HG02973 (cell line): ENCODE measurements around the gene BUB3.

ENCODE experiments used
- ATAC-seq: cut with Tn5 transposase; IDR thresholded peaks from one replicate; pipeline ENCODE4 v1.9.1; 2021; ENCODE audit warnings: moderate library complexity; ENCODE audit not compliant: unreplicated experiment

Gene BUB3

GRCh38 chr10:123140983-123141390 is 13.2 kb upstream of the BUB3 start:
- no peak for ATAC-seq

GRCh38 chr10:123141791-123142700 is 12.2 kb upstream of the BUB3 start:
- ATAC-seq = no peak

- ATAC-seq = no peak
These were observed 11.5 kb upstream of the BUB3 start for GRCh38 chr10:123142701-123143161.

- no peak for ATAC-seq
These were observed 10.9 kb upstream of the BUB3 start for GRCh38 chr10:123143162-123143824.

GRCh38 chr10:123143825-123144168 is 10.4 kb upstream of the BUB3 start:
- no peak for ATAC-seq

GRCh38 chr10:123144697-123145541 is 9.3 kb upstream of the BUB3 start:
- ATAC-seq = no peak

- ATAC-seq = no peak
These were observed 8.6 kb upstream of the BUB3 start for GRCh38 chr10:123145542-123146012.

GRCh38 chr10:123146013-123146893 is 7.9 kb upstream of the BUB3 start:
- no peak for ATAC-seq

- no peak for ATAC-seq
These were observed 7.1 kb upstream of the BUB3 start for GRCh38 chr10:123146894-123147634.

- ATAC-seq = no peak
These were observed 6.4 kb upstream of the BUB3 start, which contains the start of gene HMX2 for GRCh38 chr10:123147635-123148413. Gene HMX2 (plus strand): TSS chr10:123148136. CDS start chr10:123148379, 243 bp downstream.

GRCh38 chr10:123148414-123149161 is 5.6 kb upstream of the BUB3 start:
- no peak for ATAC-seq

GRCh38 chr10:123149162-123149567 is 5.0 kb upstream of the BUB3 start:
- no peak for ATAC-seq

GRCh38 chr10:123149568-123150270 is 4.5 kb upstream of the BUB3 start:
- ATAC-seq = no peak

- no peak for ATAC-seq
These were observed 3.8 kb upstream of the BUB3 start for GRCh38 chr10:123150271-123150985.

GRCh38 chr10:123150986-123151736 is 3.0 kb upstream of the BUB3 start:
- ATAC-seq = no peak

- no peak for ATAC-seq
These were observed 2.5 kb upstream of the BUB3 start for GRCh38 chr10:123151737-123152135.
